ENCODE measurements around the gene SLC48A1. TPM values are rescaled to one million over a fixed set of nuclear protein-coding genes. Genes with fewer than 3 reads are reported as not detected.
A peak's percentile ranks its signal among the peaks of the same experiment; 100 is the strongest.

Gene SLC48A1
- total RNA-seq, 2 donors from 2014 or later = 14.6 to 15.2 TPM

GRCh38 chr12:47778881-47779280 lies 5.8 kb downstream of the SLC48A1 start:
- Mint-ChIP-seq H3K9me3 (no peaks in the 10 kb centered on the region), H3K27me3 (ENCODE audit: low read depth) (no peaks in the 10 kb centered on the region), H3K27ac (peak overlapping the region; percentile 68), H3K4me3 (no peak overlapping the region), H3K4me1 (ENCODE audit: low read depth) (peaks cover 51% of the 10 kb centered on the region), H3K36me3 (ENCODE audit: insufficient read depth in 2 of 2) (peaks cover 0 to 2% of the 10 kb centered on the region in 2 donors)
- ATAC-seq (replicated peaks in 1 of 2) (no peak), DNase-seq (no peak)

GRCh38 chr12:47779301-47779942 lies 6.4 kb downstream of the SLC48A1 start:
- no peaks in the 10 kb centered on the region for H3K27me3 Mint-ChIP-seq (ENCODE audit: low read depth)
- H3K36me3 Mint-ChIP-seq (ENCODE audit: insufficient read depth in 2 of 2) = peaks cover 0 to 2% of the 10 kb centered on the region in 2 donors
- peaks cover 46% of the 10 kb centered on the region for H3K4me1 Mint-ChIP-seq (ENCODE audit: low read depth)
- DNase-seq = peak; percentile 87 to 92
- H3K9me3 Mint-ChIP-seq = no peaks in the 10 kb centered on the region
- no peak overlapping the region for H3K4me3 Mint-ChIP-seq
- peak overlapping the region; percentile 69 for H3K27ac Mint-ChIP-seq
- ATAC-seq (replicated peaks in 1 of 2) = peak; percentile 75 to 79

GRCh38 chr12:47779943-47780504 lies 7.0 kb downstream of the SLC48A1 start:
- Mint-ChIP-seq H3K36me3 (ENCODE audit: insufficient read depth in 2 of 2) (peaks cover 0 to 5% of the 10 kb centered on the region in 2 donors), H3K9me3 (no peaks in the 10 kb centered on the region), H3K27me3 (ENCODE audit: low read depth) (no peaks in the 10 kb centered on the region), H3K4me1 (ENCODE audit: low read depth) (peaks cover 41% of the 10 kb centered on the region), H3K4me3 (no peak overlapping the region), H3K27ac (no peak overlapping the region)
- DNase-seq = no peak
- no peak for ATAC-seq (replicated peaks in 1 of 2)

GRCh38 chr12:47781479-47782371 lies 8.7 kb downstream of the SLC48A1 start:
- Mint-ChIP-seq H3K4me3 (no peak overlapping the region), H3K4me1 (ENCODE audit: low read depth) (peaks cover 30% of the 10 kb centered on the region), H3K36me3 (ENCODE audit: insufficient read depth in 2 of 2) (peaks cover 2 to 15% of the 10 kb centered on the region in 2 donors), H3K27ac (peak overlapping the region; percentile 27), H3K9me3 (no peaks in the 10 kb centered on the region), H3K27me3 (ENCODE audit: low read depth) (no peaks in the 10 kb centered on the region)
- ATAC-seq (replicated peaks in 1 of 2) (no peak), DNase-seq (no peak)

GRCh38 chr12:47782372-47782770 lies 9.3 kb downstream of the SLC48A1 start:
- no peak for ATAC-seq (replicated peaks in 1 of 2)
- Mint-ChIP-seq H3K9me3 (no peaks in the 10 kb centered on the region), H3K27ac (no peak overlapping the region), H3K36me3 (ENCODE audit: insufficient read depth in 2 of 2) (peaks cover 4 to 16% of the 10 kb centered on the region in 2 donors), H3K27me3 (ENCODE audit: low read depth) (no peaks in the 10 kb centered on the region), H3K4me3 (no peak overlapping the region), H3K4me1 (ENCODE audit: low read depth) (peaks cover 34% of the 10 kb centered on the region)
- DNase-seq = no peak

GRCh38 chr12:47783024-47783755 lies 10.2 kb downstream of the SLC48A1 start:
- Mint-ChIP-seq H3K36me3 (ENCODE audit: insufficient read depth in 2 of 2) (peaks cover 7 to 22% of the 10 kb centered on the region in 2 donors), H3K27ac (no peak overlapping the region), H3K4me1 (ENCODE audit: low read depth) (peaks cover 43% of the 10 kb centered on the region), H3K27me3 (ENCODE audit: low read depth) (no peaks in the 10 kb centered on the region), H3K9me3 (no peaks in the 10 kb centered on the region), H3K4me3 (no peak overlapping the region)
- DNase-seq = no peak
- ATAC-seq (replicated peaks in 1 of 2) = no peak

- peaks cover 10 to 27% of the 10 kb centered on the region in 2 donors for H3K36me3 Mint-ChIP-seq (ENCODE audit: insufficient read depth in 2 of 2)
- H3K9me3 Mint-ChIP-seq = no peaks in the 10 kb centered on the region
Observed at GRCh38 chr12:47783821-47784819, 11.1 kb downstream of the SLC48A1 start.

GRCh38 chr12:47785036-47785886 lies 12.2 kb downstream of the SLC48A1 start:
- Mint-ChIP-seq H3K36me3 (ENCODE audit: insufficient read depth in 2 of 2) (peaks cover 14 to 30% of the 10 kb centered on the region in 2 donors), H3K27me3 (ENCODE audit: low read depth) (no peaks in the 10 kb centered on the region), H3K4me3 (no peak overlapping the region), H3K27ac (peak overlapping the region; percentile 70), H3K9me3 (no peaks in the 10 kb centered on the region), H3K4me1 (ENCODE audit: low read depth) (peaks cover 45% of the 10 kb centered on the region)
- peak in 1 of 2 donors; percentile 2 for ATAC-seq (replicated peaks in 1 of 2)
- DNase-seq = no peak

More at GRCh38 chr12:47783821-47784819, 11.1 kb downstream of the SLC48A1 start:
- ATAC-seq (replicated peaks in 1 of 2) (no peak), DNase-seq (no peak)
- H3K4me1 Mint-ChIP-seq (ENCODE audit: low read depth) = peaks cover 50% of the 10 kb centered on the region
- no peak overlapping the region for H3K4me3 Mint-ChIP-seq
- H3K27ac Mint-ChIP-seq = peak overlapping the region; percentile 20
- no peaks in the 10 kb centered on the region for H3K27me3 Mint-ChIP-seq (ENCODE audit: low read depth)

- Mint-ChIP-seq H3K27me3 (ENCODE audit: low read depth) (no peaks in the 10 kb centered on the region), H3K36me3 (ENCODE audit: insufficient read depth in 2 of 2) (peaks cover 16 to 38% of the 10 kb centered on the region in 2 donors), H3K27ac (peak overlapping the region; percentile 18), H3K9me3 (no peaks in the 10 kb centered on the region), H3K4me1 (ENCODE audit: low read depth) (peaks cover 45% of the 10 kb centered on the region), H3K4me3 (no peak overlapping the region)
- ATAC-seq (replicated peaks in 1 of 2) (peak in 1 of 2 donors; percentile 8), DNase-seq (no peak)
Observed at GRCh38 chr12:47785887-47786661, 13.0 kb downstream of the SLC48A1 start.

GRCh38 chr12:47786662-47787280 lies 13.7 kb downstream of the SLC48A1 start:
- ATAC-seq (replicated peaks in 1 of 2) (no peak), DNase-seq (no peak)
- Mint-ChIP-seq H3K4me3 (no peak overlapping the region), H3K4me1 (ENCODE audit: low read depth) (peaks cover 43% of the 10 kb centered on the region), H3K27ac (peak overlapping the region; percentile 18), H3K36me3 (ENCODE audit: insufficient read depth in 2 of 2) (peaks cover 16 to 40% of the 10 kb centered on the region in 2 donors), H3K27me3 (ENCODE audit: low read depth) (no peaks in the 10 kb centered on the region), H3K9me3 (no peaks in the 10 kb centered on the region)

Measured in activated T-cell treated with anti-CD3 and anti-CD28 coated beads, Interleukin-2, amount 50 U/mL, for 72 hours (primary cell).